Peyer's patch (tissue), 4 donors: Measurements from ENCODE around the gene PACRG. TPM values are rescaled to one million over a fixed set of nuclear protein-coding genes. Genes with fewer than 3 reads are reported as not detected.

Source experiments
- DNase-seq, 3 donors: peaks; one replicate each; pipeline ENCODE4 v3.0.0-alpha.2; 2017 to 2019
- H3K27ac ChIP-seq, 4 donors: fragments of 200-600 bp; sonication (generic); one replicate each; pipeline ENCODE4 v1.5.1; 2016 to 2019
- H3K27me3 ChIP-seq, 2 donors: fragments of 200-600 bp; sonication (generic); one replicate each; pipeline ENCODE4 v1.5.1; 2019
- H3K36me3 ChIP-seq, 3 donors: fragments of 200-600 bp; sonication (generic); one replicate each; pipeline ENCODE4 v1.5.1; 2016 to 2019
- H3K4me1 ChIP-seq, 4 donors: fragments of 200-600 bp; sonication (generic); one replicate each; pipeline ENCODE4 v1.5.1; 2016 to 2019
- H3K4me3 ChIP-seq, 4 donors: fragments of 200-600 bp; sonication (generic); 1 replicate in 3 of 4; 2 replicates in 1 of 4; pipeline ENCODE4 v1.5.1; 2016 to 2019; ENCODE audit warnings: mild to moderate bottlenecking in 1 of 4
- H3K9me3 ChIP-seq, 4 donors: fragments of 200-600 bp; sonication (generic); one replicate each; pipeline ENCODE4 v1.5.1; 2016 to 2019; ENCODE audit warnings: mild to moderate bottlenecking in 1 of 4
- CTCF ChIP-seq, 6 experiments: fragments of 450-650 bp in 4 of 6; fragments of 200-600 bp in 2 of 6; sonication (generic) in 1 of 6; IDR thresholded peaks; one replicate each; pipeline ENCODE4 v1.5.1; 2017 to 2019; ENCODE audit warnings: antibody characterized with exemption in 6 of 6, mild to moderate bottlenecking in 3 of 6, moderate library complexity in 1 of 6
- POLR2A ChIP-seq, 2 donors: fragments of 450-650 bp; IDR thresholded peaks; one replicate each; pipeline ENCODE4 v1.5.1; 2017; ENCODE audit warnings: antibody characterized with exemption in 2 of 2, mild to moderate bottlenecking in 2 of 2, moderate library complexity in 2 of 2
- total RNA-seq, 4 donors: library from RNA; depleted of rRNA; stranded (reverse); fragments of >200 nt; gene quantifications; one replicate each; pipeline ENCODE4 v1.1.0, GENCODE V29; 2016

PACRG gene
- total RNA-seq, 4 donors from 2014 or later, result 0.76 to 2.5 TPM; not detected in 2

GRCh38 chr6:163085426-163085825 lies 357.7 kb downstream of the PACRG start:
- no peaks in the 10 kb centered on the region for H3K9me3 ChIP-seq
- no peaks in the 10 kb centered on the region for H3K36me3 ChIP-seq
- no peak overlapping the region for H3K4me3 ChIP-seq
- no peaks in the 10 kb centered on the region for H3K4me1 ChIP-seq
- no peak overlapping the region for H3K27ac ChIP-seq
- DNase-seq, result no peak
- H3K27me3 ChIP-seq, result no peaks in the 10 kb centered on the region
- TF ChIP-seq CTCF (IDR thresholded peaks at IDR 0.05) (no peak), POLR2A (IDR thresholded peaks at IDR 0.05) (no peak)

GRCh38 chr6:163085861-163086623 lies 358.3 kb downstream of the PACRG start:
- no peak overlapping the region for H3K27ac ChIP-seq
- H3K36me3 ChIP-seq, result no peaks in the 10 kb centered on the region
- DNase-seq, result no peak
- H3K4me3 ChIP-seq, result no peak overlapping the region
- TF ChIP-seq POLR2A (IDR thresholded peaks at IDR 0.05) (no peak), CTCF (IDR thresholded peaks at IDR 0.05) (no peak)
- H3K4me1 ChIP-seq, result no peaks in the 10 kb centered on the region
- no peaks in the 10 kb centered on the region for H3K27me3 ChIP-seq
- H3K9me3 ChIP-seq, result no peaks in the 10 kb centered on the region

GRCh38 chr6:163086624-163086920 lies 358.8 kb downstream of the PACRG start:
- Histone ChIP-seq H3K4me1 (no peaks in the 10 kb centered on the region), H3K27ac (no peak overlapping the region), H3K36me3 (no peaks in the 10 kb centered on the region)

GRCh38 chr6:163087981-163088380 lies 360.2 kb downstream of the PACRG start:
- H3K36me3 ChIP-seq, result no peaks in the 10 kb centered on the region
- H3K27me3 ChIP-seq, result no peaks in the 10 kb centered on the region
- H3K4me3 ChIP-seq, result no peak overlapping the region
- DNase-seq, result no peak
- H3K4me1 ChIP-seq, result no peaks in the 10 kb centered on the region
- no peaks in the 10 kb centered on the region for H3K9me3 ChIP-seq
- no peak overlapping the region for H3K27ac ChIP-seq
- TF ChIP-seq CTCF (IDR thresholded peaks at IDR 0.05) (no peak), POLR2A (IDR thresholded peaks at IDR 0.05) (no peak)

More at GRCh38 chr6:163086624-163086920, 358.8 kb downstream of the PACRG start:
- H3K4me3 ChIP-seq, result no peak overlapping the region
- H3K27me3 ChIP-seq, result no peaks in the 10 kb centered on the region
- no peak for TF ChIP-seq POLR2A (IDR thresholded peaks at IDR 0.05)
- no peak for TF ChIP-seq CTCF (IDR thresholded peaks at IDR 0.05)
- no peaks in the 10 kb centered on the region for H3K9me3 ChIP-seq
- no peak for DNase-seq

GRCh38 chr6:163092876-163093275 lies 365.1 kb downstream of the PACRG start:
- no peak overlapping the region for H3K27ac ChIP-seq
- H3K27me3 ChIP-seq, result no peaks in the 10 kb centered on the region
- DNase-seq, result no peak
- H3K36me3 ChIP-seq, result no peaks in the 10 kb centered on the region
- no peaks in the 10 kb centered on the region for H3K4me1 ChIP-seq
- no peak overlapping the region for H3K4me3 ChIP-seq
- peaks cover 0 to 4% (median 0%) of the 10 kb centered on the region in 4 donors for H3K9me3 ChIP-seq
- TF ChIP-seq POLR2A (IDR thresholded peaks at IDR 0.05) (no peak), CTCF (IDR thresholded peaks at IDR 0.05) (no peak)
